ENCODE data around the gene FRMD4A. TPM values are rescaled to one million over a fixed set of nuclear protein-coding genes. Genes with fewer than 3 reads are reported as not detected.
A peak's percentile ranks its signal among the peaks of the same experiment; 100 is the strongest.

The FRMD4A gene
- total RNA-seq, 1 donor from 2014 or later, result 16.1 TPM

DNA sequence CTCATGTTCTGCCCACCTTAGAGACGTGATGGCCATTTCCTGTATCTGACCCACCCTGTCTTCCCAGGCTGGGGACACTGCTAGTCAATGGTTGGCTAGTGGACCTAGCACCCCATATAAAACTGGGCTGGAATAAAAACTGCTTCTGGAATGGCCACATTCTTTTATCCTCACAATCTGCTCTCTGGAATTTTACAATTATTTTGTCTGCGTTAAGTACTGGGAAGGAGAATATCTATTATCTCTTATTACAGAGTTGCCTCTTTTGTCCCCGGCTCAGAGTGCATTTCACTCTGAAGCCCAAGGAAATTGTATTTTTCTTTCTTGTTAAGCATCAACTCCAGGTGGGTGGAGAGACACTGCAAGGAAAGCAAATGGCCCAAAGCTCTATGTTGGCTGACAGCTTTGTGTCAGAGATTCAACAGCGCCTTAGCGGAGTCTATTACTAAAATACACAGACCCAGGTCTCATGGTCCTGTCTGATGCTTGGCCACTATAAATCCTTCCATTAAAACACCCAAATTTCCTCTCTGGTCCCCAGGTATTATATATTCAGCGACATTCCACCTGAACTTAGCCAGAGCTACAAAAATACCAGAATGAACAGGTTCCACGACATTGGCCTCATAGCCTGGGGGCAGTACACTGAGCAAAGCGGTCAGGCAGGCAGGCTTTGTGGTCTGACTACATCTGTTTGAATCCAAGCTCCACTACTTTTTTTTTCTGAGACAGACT is 622.3 kb downstream of the FRMD4A start:
- peak; percentile 54 for DNase-seq (ENCODE audit: low spot score)

DNA sequence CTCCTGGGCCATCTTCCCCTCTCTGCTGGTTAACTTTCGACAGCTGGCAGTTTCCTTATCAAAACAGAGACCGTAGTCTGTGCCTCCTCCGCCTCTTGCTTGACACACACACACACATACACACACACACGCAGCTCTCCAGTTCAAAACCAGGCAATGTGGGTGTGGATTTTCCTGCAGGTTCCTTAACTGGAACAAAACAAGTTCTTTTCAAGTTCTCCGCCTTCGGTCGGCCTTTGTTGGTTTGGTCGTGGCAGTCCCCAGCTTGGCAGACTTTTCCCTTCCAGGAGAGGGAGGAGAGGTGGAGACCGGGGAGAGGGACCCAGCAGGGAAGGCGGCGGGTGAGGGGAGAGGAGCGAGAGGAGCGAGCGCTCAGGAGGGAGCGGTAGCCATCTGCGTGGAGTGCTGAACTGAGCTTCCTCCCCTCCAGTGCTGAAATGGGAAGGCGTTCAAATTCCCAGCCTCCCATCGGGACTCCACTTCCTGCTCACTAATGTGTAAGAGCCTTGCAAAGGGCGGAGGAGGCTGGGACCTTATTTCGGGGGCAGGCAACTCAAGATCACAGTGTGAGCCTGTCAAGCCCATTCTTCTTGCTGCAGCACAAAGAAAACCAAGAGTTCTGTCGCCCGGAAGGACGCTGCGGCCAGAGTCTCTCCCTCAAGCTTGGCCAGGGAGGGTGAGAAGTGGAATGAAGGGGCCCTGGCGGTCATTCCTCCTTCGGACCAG is 623.4 kb downstream of the FRMD4A start:
- peak; percentile 90 for DNase-seq (ENCODE audit: low spot score)

DNA sequence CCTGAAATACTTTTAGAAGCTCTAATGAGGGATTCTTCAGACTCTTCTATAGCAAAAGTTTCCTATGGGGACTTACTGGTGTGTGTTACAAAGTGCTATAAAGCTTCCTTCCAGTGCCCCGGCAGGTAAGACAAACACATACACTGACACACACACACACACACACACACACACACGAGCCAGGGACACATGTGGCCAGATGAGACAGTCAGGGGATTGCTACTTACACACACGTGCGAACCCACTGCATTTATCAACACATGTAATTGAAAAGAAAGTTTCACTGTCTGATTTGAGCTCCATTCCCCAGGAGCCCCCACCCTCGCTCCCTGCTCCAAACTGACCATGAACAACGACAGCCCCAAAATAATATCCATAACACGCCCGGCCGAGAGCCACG is 624.1 kb downstream of the FRMD4A start:
- no peak for DNase-seq (ENCODE audit: low spot score)

GRCh38 chr10:13706175-13706574 is 624.5 kb downstream of the FRMD4A start:
- no peak for DNase-seq (ENCODE audit: low spot score)

DNA sequence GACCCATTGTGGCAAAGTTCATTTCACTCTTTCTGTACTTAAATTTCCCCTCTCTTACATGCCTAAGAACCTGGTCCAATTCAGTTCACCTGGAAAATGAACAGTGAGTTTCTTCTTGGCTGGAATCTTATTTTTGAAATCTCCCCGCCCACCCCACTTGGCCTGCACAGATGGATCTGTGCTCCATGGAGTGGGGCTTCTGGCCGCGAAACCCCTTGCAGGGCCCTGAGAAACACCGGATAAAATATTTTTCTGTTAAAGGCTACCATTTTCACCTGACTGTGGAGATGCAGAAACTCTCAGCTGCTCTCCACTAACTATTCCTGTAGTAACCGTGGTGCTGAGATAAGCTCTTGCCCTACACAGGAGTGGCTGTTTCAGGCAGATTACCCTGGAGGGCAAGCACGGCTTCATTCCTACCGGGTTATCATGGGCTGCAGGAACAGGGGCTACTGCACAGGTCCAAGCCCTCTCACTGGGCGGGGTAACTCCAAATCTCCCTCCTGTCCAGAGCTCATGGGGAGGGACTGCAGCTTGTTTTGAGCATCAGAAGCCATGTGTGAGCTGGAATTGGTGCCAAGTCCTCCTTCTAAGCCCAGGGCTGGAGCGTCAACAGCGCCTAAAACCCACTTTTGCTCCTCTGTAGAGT is 625.1 kb downstream of the FRMD4A start:
- peak; percentile 38 for DNase-seq (ENCODE audit: low spot score)

DNA sequence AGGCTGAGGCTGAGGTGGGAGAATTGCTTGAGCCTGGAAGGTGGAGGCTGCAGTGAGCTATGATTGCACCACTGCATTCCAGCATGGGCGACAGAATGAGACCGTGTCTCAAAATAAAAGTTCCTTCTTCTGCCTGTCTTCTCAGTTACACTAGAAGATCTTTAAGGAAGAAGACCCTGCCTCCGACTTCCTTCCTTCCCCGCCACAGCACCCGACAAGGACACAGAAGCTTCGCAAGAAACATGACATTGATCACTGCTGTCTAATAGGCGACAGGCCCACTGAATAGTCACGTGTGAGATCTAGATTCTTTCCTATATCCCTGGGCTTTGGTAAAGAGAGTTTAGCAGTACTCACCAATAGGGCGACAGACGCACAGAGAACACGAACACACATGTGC is 625.8 kb downstream of the FRMD4A start:
- DNase-seq (ENCODE audit: low spot score), result no peak

DNA sequence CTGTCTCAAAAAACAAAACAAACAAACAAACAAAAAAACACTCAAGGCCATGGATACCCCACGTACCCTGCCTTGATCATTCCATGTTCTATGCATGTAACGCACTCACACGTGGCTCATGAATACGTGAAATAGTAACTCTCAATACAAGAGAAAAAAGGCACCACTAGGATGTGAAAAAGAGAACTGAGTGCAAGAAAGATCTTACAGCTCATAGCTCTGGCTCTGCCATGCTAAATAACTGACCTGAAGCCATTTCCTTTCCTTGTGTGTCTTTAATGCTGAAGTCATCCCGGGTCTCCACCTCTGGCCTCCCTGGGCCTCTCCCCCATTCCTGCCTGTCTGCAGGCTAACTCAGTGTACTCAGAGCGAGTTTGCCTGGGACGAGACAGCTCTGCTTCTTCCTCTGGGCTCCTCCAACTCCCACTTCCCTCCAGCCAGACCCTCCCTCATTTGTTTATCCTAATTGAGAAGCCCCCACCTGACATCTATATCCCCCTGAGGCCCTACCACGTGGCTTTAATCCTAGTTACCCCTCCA is 626.7 kb downstream of the FRMD4A start:
- no peak for DNase-seq (ENCODE audit: low spot score)

DNA sequence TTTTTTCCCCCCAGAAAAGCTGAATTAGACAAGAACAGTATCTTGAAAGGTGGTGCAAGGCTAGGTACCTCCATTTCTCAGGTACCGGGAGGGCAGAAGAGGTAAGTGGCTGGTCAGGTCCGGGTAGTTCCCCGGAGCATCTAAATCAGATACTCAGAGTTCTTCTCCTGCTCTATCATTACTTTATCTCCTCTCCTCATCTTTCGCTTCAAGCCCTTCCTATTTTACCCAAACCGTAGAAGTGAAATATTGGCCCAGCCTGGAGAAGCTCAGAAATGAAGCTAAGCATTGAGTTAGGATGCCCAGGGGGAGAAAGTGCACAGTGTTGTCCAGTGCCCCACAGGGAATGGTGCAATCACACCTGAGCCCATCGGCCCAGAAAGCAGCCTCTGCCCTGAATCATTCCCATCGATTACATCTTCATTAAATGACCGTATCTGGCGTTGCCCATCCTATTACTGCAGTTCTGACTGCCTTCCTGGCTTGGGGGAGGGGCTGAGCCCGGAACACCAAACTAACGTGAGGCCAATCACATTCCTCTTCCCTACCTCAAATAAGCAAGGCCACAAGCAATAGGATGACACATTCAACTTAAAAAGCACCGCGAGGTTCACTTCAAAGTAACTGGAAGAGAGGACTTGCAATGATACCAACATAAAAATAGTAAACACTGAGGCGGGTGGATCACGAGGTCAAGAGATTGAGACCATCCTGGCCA is 627.5 kb downstream of the FRMD4A start:
- DNase-seq (ENCODE audit: low spot score), result no peak

DNA sequence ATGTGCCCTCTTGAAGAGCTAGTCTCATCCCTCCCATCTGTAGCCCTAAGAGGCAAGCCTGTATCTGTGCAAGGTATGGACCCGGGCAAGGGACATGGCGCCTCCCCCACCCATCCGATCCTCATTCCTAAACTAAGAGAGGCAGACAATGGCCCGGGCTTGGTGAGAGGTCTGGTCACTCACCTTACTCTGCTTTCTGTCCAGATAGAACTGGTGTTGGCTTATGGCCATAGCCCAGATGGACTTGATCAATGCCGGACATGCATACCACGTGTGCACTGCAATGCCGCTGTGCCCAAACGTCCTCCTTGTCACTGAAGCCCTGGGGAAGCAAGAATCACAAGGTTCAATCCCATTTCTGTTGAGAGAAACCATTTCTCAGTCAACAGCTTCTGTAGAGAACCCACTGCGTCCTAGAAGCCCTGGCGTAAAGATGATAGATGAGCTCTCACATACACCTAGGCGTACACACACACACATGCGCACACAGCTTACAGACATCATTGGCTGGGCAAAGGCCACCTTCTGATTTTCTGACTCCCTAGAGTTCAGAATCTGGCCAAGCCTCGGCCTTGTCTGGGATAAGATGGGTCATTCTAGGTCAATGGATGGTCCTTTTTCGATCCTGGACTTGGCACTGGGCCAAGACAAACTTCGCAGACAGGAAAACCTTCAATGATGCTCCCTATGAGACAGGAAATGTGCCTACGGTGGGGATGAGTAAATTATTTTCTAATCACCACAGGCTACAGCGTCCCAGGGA is 629.4 kb downstream of the FRMD4A start:
- DNase-seq (ENCODE audit: low spot score), result no peak

DNA sequence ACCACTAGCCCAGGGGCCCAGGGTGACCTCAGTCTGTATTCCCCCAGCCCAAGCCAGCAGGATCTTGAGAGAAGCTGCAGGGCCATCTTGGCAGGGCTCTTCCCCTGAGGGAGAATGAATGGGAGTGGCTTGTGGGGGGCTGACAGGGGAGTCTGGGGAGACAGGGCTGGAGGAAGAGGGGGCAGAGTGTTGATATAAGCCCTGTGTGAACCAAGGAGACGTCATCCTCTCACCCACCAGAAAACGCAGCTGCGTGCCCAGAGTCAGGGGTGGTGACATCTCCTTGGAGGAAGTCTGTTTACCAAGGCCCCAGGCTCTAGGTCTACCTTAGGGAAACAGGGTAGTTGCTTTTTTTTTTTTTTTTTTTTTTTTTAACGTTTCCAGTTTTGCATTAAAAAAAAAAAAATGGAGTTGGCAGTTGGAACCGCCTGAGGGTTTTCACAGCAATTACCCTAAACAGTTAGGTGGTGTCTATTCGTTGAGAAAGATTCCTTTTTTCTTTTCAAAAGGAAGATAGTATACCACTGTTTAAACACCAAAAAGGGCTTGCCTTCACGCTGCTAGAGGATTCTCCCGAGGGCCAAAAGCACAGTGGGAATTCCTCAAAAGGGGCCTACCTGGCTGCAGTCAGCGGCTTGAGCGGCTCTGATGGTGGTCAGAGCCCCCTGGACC is 630.1 kb downstream of the FRMD4A start:
- no peak for DNase-seq (ENCODE audit: low spot score)

DNA sequence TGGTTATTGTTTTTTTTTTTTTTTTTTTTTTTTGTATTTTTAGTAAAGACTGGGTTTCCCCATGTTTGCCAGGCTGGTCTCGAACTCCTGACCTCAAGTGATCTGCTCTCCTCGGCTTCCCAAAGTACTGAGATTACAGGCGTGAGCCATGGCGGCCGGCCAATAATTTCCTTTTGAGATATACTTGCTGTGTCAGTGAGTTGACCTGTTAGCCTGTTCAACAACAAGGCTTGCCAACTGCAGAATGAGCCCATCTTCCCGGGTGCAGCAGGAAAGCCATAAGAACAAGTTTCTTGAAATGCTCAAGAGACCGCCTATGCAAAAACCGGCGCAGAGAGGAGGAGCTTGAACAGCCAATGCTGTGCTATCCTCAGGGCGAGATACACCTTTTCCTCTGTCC is 631.5 kb downstream of the FRMD4A start:
- no peak for DNase-seq (ENCODE audit: low spot score)

GRCh38 chr10:13698217-13698616 is 632.5 kb downstream of the FRMD4A start:
- DNase-seq (ENCODE audit: low spot score), result no peak

GRCh38 chr10:13696071-13696470 is 634.7 kb downstream of the FRMD4A start:
- DNase-seq (ENCODE audit: low spot score), result no peak

GRCh38 chr10:13695588-13695987 is 635.1 kb downstream of the FRMD4A start:
- DNase-seq (ENCODE audit: low spot score), result no peak

DNA sequence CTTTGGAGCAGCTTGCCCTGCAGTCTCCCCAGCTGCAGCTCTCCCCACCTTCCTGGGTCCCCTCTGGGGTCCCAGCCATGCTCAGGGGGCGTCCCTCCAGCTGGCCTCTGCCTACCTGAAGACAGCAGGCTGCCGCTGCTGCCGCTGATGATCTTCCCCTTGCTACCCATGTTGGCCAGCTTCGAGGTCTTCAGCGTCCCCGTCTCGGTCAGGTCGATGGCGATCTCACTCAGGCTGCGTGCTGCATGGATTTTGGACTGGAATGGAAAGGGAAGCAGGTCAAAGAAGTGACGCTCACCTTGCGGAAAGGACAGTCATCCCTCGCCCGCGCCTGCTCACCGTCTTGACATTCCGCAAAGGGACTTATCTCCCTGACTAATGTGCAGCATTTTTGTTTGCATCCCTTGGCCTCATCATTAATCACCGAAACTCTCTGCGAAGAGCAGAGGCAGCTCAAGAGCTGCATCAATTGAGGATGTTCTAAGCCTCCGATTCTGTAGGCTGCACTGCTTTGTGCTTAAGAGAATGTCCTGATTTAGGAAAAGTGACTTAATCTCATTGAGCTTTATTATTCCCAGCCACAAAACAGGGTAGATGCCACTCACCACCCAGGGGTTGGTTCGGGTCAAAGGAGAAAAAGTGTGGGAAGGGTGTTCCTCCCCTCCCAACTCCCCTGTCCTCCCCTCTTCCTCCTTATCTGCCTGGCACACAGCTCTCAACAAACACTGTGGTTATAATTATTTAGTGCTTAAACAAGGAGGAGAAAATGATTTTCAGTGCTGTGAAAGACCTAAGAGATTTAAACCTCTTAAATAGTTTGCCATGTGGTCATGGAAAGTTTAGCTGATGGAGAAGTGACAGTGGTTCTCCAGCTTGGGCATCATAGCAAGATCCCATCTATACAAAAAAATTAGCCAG is 636.7 kb downstream of the FRMD4A start:
- DNase-seq (ENCODE audit: low spot score), result no peak

DNA sequence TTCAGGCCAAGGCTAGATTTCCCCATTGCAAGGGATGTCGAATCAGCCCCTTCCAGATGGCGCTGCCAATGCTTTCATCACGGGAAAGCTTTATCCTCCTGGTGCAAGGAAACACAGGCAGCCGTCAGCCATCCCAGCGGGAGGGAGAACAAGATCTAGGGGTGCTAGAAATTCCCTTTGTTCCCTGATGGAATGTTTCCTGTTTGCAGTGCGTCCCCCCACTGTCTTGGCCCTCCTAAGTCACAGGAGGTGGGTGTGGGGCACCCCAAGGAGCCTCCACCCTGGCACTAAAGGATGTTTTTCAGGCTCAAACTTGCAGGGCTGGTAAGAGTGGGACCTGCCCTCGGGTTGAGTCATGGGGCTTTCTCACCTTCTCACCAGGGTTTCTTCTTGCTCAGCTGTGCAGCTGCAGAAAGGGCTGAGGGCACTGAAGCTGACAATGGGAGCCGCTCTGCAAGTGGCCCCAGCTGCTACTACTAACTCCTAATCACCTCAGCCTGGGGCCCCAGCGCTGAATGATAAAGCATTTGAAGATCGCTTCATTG is 640.4 kb downstream of the FRMD4A start:
- DNase-seq (ENCODE audit: low spot score), result no peak

DNA sequence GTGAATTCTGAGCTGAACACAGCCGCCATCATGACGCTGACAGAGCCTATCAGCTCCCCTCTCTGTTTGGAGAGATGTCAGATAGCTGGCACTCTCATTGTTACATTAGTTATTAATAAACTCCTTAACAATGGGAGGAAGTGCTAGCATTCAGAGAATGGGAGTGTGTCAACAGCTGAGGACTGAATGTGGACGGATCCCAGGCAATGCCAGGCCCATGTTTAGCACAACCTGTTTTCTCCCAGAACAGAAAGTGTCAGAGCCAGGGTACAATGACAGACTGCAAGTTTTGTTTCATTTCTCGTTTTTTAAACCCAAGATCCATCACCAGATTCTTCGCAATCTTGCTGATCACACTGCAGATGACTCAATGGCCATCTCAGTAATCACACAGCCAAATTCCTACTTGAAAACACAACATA is 644.4 kb downstream of the FRMD4A start:
- DNase-seq (ENCODE audit: low spot score), result no peak

- DNase-seq (ENCODE audit: low spot score), result no peak
Observed at GRCh38 chr10:13685885-13686284, 644.8 kb downstream of the FRMD4A start.

Measured in umbilical cord (tissue), 2 donors.